Measurements from ENCODE around the gene LRRC45.

GRCh38 chr17:81983639-81984373 is 39.3 kb upstream of the LRRC45 start:
- TF ChIP-seq CTCF (IDR thresholded peaks at IDR 0.05), result no peak
- no peak for TF ChIP-seq EP300 (IDR thresholded peaks at IDR 0.05)
